Measurements from ENCODE around the gene PGD. TPM values are rescaled to one million over a fixed set of nuclear protein-coding genes. Genes with fewer than 3 reads are reported as not detected.

PGD gene
- total and polyA plus RNA-seq, 10 of the 15 experiments (the other 5 are each of a cell fraction or from before 2014, with no cell fraction given) = 108 to 262 (median 171) TPM

GRCh38 chr1:10430216-10431069 is 31.6 kb downstream of the PGD start, which contains the start of gene CENPS (continued):
- no peak for TF ChIP-seq PKNOX1 (IDR thresholded peaks at IDR 0.05)
- no peak for TF ChIP-seq IKZF2 (IDR thresholded peaks at IDR 0.05)
- TF ChIP-seq MEF2A (IDR thresholded peaks at IDR 0.05; ENCODE audit: insufficient read depth, low read depth, low read length) = 0 out of 2 replicates have a peak, but pooled peaks have one; percentile 39
- TF ChIP-seq MLLT1 (IDR thresholded peaks at IDR 0.05) = 0 out of 2 replicates have a peak, but pooled peaks have one; percentile 2
- TF ChIP-seq YY1 (IDR thresholded peaks at IDR 0.05; ENCODE audit: low read depth, low read length) = peak; percentile 92
- TF ChIP-seq IRF5 (IDR thresholded peaks at IDR 0.05; ENCODE audit: borderline replicate concordance) = no peak
- TF ChIP-seq POLR2A (IDR thresholded peaks at IDR 0.05; ENCODE audit: low read depth, low read length) = peak; percentile 74
- TF ChIP-seq CTCF (IDR thresholded peaks at IDR 0.05 in 2 of 3, conservative IDR thresholded peaks at IDR 0.05 in 1 of 3; ENCODE audit: control insufficient read depth in 2 of 3, extremely low read depth in 1 of 3, insufficient read depth in 1 of 3, low read depth in 3 of 3, low read length in 3 of 3) = peak; percentile 87 to 98 (median 93); a peak in 5 of 6 replicates
- TF ChIP-seq ZBTB11 (CRISPR knock-in tag; IDR thresholded peaks at IDR 0.05) = no peak

Measured in GM12878 (cell line).